Muscle of arm (tissue), 12 donors: ENCODE measurements around the gene PAM. TPM values are rescaled to one million over a fixed set of nuclear protein-coding genes. Genes with fewer than 3 reads are reported as not detected.
"Not testable (repeated sequence)": the region's sequence is repeated elsewhere in the genome, so short reads cannot be mapped to it uniquely, and the experiment has no call there.

Experiments used
- DNase-seq: peaks from one replicate; pipeline ENCODE4 v3.0.0-alpha.2; 2013
- polyA plus RNA-seq, 12 donors: library from polyadenylated mRNA; unstranded; fragments of 120-200 nt; gene quantifications; one replicate each; pipeline ENCODE4 v1.2.1, GENCODE V29; 2013; ENCODE audit not compliant: insufficient read length in 12 of 12

Gene PAM
- polyA plus RNA-seq, 12 donors: 84.0 to 163 (median 131) TPM; not detected in 1

GRCh38 chr5:103046706-103047105 lies 291.6 kb downstream of the PAM start:
- DNase-seq: not testable (repeated sequence)

GRCh38 chr5:103057208-103058130 lies 302.4 kb downstream of the PAM start:
- DNase-seq: no peak

GRCh38 chr5:103059525-103059924 lies 304.4 kb downstream of the PAM start:
- DNase-seq: no peak

- no peak for DNase-seq
These were observed 305.4 kb downstream of the PAM start for GRCh38 chr5:103060424-103060954.

GRCh38 chr5:103066326-103066725 lies 311.2 kb downstream of the PAM start:
- no peak for DNase-seq

- not testable (repeated sequence) for DNase-seq
These were observed 318.4 kb downstream of the PAM start for GRCh38 chr5:103073500-103073899.

- no peak for DNase-seq
These were observed 320.3 kb downstream of the PAM start for GRCh38 chr5:103075442-103075841.
